HG03095 (cell line): ENCODE data around the gene BAG5.
"Not testable (repeated sequence)": the region's sequence is repeated elsewhere in the genome, so short reads cannot be mapped to it uniquely, and the experiment has no call there.

Experiments
- ATAC-seq: cut with Tn5 transposase; IDR thresholded peaks from one replicate; pipeline ENCODE4 v1.9.1; 2021; ENCODE audit warnings: moderate library complexity; ENCODE audit not compliant: unreplicated experiment

BAG5 gene

DNA sequence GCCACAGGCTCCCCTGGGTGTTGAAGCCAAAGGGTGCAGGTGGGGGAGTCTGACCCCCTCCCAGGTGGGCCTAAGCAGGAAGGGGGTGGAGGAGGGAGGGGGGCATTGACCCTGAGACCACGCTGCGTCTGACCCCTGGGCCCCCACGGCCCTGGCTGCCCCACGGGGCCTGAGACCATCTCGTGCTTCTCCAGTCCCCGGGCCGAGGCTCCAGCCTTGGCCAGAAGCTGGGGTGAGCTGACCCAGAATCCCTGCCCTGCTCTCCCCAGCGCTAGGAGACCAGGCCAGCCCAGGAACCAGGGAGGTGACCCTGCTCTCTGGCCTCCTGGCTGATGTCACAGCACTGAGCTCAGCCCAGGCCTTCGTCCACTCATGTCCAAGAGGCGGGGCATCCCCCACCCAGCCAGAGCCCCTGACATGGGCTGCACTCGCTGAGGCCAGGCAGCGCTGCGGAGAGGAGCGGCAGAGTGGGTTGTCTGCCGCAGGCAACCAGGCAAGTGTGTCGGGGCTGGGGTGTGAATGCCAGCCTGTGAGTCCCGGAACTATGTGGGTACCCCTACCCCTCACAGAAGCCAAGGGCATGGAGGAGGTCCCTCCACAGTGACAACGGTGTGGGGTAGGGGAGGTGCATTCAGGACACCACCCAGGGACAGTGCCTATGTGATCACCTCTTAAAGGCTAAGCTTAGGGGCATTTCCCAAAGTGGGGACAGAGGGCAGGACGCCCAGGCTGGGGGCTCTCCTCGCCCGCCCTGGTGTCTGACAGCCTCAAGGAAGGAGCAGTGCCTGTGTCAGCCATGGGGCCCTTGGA is 27.2 kb downstream of the BAG5 start:
- no peak for ATAC-seq

DNA sequence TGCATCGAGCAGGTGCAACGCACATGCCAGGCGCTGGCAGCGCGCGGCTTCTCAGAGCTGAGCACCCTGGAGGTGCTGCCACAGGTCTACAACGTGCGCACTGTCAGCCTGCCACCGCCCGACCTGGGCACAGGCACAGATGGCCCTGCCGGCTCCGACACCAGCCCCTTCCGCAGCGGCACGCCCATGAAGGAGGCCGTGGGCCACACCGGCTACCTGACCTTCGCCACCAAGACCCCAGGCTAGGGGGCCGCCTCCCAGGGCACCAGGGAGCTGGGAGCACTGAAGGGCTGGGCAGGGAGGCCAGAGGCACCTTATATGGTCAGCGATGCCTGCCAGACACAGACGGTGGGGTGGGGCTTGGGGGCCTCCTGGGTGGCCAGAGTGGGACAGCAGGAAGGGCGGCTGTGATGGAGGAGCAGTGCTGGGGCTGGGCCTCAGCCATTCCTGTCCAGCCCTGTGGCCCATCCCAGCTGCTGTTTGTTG is 27.8 kb downstream of the BAG5 start:
- no peak for ATAC-seq

DNA sequence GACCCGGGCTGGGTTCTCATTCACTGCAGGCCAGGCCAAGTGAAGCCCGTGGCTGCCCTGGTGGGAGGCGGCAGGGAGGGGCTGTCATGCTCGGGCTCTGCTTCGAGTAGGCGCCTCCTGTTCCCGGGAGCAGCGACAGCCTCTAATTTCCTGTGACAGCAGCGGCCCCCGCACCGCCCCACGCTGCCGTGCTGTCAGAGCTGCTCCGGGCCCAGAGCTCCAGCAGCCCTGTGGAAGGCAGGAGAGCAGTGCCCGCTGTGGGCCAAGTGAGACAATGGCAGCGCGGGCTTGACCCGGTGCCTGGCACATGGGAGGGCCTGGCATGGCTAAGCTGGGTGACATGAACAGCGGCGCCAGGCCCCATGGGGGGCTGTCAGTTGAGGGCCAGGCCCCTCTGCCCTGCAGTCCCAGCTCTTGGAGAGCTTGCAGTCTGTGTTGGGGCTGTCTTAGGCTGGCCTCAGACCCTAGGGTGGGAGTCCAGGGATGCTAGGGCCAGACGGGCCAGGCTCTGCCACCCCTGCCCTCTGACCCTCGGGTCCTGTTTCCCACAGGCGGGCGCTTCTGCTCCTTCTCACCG is 28.4 kb downstream of the BAG5 start:
- no peak for ATAC-seq

DNA sequence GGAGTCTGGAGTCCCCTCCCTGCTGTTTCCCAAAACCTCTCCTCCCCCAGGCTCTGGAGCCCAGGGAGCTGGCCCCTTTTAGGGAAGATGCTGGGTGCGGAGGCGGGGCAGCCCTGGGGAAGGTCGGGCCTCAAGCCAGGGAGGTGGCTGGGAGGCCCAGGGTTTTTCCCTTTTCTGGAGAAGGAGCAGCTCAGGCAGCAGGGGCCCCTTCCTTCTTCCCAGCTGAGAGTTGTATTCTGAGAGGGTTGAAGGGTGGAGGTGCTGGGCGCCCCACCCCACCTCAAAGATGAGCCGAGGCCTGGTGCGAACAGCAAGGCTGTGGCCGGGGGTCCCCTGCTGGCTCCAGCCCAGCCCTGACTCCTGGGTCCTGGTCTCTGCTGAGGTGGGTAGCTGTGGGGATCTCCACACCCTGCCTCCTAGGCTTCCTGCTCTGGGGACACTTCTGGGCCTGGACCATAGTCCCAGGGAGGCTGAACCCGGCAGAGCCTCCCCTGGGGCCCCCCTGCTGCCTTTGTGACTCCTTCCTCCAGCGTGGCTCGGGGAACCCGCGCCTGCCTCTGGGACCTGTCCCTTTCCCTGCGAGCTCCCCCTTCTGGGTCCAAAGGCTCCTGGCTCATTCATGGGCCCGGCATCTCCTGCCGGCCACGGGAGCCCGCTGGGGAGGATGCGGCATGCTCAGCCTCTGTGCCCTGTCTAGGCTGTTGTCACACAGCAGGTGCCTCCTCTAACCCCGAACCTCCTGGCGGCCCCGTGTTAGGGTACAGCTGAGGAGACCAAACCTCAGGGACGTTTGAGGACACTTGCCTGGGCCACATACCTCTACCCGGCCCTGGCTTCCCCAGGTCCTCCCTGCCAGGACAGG is 29.1 kb downstream of the BAG5 start:
- no peak for ATAC-seq

DNA sequence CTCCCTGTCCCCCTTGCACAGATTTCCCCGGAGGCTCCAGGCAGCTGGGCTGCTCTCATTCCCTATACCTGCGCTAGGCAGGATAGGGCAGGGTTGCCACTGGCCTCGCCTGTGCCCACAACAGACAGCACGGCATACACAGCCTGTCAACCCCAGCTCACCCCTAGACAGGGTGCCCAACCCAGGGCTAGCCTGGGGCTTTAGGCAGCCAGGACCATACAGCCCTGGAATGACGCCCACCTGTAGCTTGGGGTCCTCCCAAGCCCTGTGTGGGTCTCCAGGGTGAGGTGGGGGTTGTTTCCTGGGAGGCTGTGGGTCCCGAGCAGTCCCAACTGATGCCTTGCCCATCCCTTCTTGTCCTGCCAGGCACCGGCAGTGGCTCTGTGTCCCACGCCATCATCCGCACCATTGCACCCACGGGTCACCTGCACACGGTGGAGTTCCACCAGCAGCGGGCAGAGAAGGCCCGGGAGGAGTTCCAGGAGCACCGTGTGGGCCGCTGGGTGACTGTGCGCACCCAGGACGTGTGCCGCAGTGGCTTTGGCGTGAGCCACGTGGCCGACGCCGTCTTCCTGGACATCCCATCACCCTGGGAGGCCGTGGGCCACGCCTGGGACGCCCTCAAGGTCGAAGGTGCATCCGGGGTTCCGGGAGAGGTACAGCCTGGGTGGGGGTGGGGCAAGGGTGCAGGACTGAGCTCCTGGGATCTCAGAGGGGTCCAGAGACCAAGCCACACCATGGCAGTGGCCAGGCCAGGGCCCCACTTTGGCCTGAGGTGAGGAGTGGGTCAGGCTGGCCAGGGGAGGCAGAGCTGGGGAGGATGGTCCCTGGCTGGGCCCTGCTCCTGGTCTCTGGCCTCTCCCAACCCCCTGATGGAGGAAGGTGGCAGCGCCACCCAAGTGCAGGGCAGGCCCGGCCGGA is 30.0 kb downstream of the BAG5 start:
- ATAC-seq: no peak

DNA sequence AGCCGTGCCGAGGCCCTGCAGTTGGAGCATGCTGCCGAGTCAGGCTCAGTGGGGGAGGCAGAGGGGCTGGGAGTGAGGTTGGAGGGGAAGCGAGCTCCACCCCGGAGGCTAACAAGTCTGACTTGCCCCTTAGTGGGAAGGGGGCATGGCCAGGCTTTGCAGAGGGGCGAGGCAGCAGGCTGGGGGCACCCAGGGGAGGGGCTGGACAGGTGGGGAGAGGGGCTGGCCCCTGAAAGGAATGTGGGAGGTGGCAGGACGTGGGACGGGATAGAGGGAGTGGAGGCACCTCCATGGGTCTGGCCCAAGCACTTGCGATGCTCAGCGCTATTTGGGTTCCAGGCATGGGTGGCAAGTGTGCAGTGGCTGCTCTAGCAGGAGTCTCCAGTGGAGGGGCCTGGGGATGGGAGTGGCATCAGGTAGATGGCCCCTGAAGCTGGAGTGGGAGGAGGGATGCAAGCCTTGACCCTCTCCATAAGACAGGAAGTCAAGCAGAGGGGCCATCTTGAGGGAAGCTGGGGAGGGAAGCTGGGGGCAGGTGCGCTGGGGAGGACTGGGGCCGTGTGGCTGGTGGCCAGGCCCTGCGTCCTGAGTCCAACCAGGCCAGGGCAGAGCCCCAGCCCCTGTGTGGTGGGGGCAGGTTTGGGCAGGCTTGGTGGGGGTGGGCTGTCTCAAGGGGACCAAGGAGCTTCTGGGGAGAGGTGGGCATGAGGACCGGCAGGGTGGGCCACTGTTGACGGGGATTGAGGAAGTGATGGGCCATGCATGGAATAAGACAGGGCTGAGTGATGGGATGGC is 30.8 kb downstream of the BAG5 start:
- no peak for ATAC-seq

DNA sequence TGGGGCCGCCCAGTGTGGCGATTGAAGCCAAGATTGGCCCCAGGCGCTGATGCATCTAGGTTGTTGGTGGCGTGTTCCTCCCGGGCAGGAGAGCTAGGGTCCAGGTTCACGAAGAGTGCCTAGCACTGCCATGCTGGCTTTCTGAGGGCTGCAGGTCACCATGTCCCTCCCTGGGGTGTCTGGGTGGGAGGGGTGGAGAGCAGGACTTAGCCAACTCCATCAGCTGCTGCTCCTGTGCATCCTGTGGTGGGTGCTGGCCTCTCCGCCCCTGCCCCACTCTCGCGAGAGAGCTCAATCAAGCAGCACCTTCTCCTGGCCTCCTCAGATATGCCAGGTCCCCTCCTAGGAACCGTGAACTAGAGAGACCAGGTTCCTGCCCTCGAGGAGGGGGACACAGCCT is 31.6 kb downstream of the BAG5 start:
- ATAC-seq: no peak

DNA sequence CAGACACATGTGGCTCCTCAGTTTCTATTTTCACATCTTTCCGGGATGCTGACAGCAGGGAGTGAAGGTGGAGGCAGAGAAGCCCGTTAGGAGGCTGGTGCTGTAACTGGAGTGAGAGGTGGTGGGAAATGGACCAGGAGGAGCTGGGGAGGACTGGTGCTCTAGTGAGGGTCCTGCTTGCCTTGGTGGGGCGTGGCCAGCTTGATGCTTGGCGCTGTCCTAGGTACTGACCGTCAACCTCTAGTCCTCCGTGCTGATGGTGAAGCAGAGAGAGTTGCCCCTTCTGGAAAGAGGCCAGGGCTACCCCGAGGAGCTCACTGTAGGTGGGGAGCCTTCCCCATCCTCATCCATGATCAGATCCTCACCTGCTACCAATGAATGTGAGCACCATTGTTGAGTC is 32.1 kb downstream of the BAG5 start:
- no peak for ATAC-seq

DNA sequence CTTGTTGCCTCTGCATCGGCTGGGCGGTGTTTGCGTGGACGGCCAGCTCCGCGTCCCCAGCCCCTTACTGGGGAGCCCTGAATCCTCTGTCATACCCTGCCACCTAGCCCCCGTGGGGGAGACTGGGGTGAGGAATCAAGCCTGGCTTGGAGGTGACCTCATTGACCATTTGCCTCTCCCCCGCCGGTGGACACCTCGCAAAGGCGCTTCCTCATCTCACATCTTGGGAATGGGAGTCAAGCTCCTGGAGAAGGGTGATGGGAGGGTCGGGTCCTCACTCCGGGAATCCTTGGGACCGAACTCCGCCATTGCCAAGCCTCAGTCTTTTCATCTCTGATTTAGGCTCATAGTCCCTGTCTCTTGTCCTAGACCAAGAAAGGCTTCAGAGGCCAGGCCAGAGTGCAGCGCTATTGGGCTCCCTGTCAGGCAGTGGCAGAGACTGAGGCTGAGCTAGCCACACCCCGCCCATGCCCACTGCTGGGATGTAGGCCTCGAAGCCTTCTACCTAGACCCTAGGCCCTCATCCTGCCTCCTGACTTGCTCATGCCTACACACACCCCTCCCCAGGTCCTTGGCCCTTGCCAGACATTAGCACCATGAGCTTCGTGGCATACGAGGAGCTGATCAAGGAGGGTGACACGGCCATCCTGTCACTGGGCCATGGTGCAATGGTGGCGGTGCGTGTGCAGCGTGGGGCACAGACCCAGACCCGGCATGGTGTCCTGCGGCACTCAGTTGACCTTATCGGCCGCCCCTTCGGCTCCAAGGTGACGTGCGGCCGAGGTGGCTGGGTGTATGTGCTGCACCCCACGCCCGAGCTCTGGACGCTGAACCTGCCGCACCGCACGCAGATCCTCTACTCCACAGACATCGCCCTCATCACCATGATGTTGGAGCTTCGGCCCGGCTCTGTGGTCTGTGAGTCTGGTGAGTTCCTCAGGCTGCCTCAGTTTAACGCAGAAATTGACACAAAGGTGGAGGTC is 32.8 kb downstream of the BAG5 start:
- ATAC-seq: no peak

DNA sequence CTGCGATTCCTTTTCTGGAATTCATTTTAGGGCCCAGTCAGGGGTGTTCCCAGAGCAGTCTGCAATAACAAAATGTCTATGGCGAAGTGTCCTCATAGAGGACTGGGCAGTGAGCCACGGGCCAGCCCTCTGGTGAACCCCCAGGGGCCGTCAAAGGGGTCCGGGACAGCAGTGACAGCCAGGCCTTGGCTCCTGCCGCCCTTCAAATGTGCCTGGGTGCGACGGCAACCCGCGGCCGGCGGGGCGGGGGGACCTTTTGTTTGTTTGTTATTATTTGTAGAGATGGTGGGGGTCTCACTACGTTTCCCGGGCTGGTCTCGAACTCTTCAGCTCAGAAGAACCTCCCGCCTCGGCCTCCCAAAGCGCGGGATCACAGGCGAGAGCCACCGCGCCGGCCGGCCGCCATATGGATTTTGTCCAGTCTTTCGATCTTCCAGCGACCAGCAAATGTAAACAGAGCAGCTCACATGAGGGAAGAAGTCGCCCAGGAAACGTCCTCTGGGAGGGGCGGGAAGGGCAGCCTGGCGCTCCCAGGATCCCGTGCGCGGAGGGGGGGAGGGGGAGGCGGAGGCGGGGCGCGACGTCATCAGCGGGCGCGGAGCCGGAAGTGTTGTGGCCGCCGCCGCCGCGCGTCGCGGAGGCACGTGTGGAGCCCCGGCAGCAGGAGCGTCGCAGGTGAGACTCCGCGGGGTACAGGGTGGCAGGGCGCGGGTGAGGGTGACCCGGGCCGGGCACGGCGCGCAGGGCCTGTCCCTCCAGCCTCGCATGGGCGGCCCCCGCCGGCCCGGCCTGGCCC is 33.7 kb downstream of the BAG5 start, which contains the start of gene TRMT61A:
Gene TRMT61A (plus strand): TSS at position 610 of the 796 bp plus-strand sequence. CDS start 783 bp downstream, outside the sequence.
- no peak for ATAC-seq

DNA sequence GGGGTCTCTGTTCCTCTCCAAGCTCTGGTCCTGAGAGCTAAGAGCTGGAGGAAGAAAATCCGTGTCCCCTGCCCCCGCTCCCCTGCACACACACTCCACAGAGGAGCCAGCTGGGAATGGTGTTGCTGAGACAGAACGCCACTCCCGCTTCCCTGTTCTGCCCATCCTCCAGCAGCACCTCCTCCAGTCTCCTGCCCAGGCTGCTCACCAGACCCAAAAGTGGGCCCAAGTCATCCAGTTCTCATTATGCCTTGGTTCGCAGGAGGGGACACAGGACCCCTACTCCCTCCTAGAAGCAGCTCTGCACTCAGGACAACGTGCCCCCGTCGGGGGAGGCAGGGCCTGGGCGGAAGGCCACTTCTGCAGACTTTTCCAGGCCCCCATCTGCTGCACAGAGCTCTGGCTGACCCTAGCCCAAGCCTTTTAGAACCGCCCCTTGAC is 34.3 kb downstream of the BAG5 start:
- ATAC-seq: no peak

DNA sequence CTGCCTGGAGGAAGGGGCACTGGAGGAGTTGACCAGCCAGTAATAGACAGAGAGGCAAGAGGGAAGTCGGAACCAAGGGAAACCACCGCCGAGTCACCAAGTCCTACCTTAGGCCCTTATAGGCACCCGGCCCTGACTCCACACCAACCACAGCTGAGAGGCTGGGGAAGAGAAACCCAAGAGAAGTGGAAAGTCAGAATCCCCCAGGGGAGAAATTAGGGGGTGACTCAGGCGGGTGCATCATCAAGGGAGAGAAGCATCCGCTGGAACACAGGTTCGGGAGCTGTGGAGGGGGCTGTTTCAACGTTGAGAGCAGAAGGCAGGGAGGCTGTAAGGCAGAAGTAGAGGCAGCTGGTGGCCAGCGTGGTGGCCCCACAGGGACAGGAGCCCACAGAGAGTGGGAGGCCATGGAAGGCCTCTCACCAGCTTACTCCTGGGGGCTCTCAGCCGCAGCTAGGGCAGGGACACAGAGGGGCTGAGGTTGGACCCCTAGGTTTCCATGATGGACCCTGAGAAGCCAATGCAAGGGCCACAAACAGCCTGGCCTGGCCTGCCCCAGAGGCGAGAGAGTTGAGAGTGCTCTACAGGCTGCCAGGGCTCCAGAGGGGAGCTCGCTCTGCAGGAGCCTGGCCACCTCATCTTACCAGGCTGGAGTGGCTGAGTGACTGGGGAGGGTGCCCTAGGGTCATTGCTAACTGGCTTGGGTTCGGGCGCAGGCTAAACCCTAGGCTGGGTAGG is 34.9 kb downstream of the BAG5 start:
- ATAC-seq: peak; percentile 62

DNA sequence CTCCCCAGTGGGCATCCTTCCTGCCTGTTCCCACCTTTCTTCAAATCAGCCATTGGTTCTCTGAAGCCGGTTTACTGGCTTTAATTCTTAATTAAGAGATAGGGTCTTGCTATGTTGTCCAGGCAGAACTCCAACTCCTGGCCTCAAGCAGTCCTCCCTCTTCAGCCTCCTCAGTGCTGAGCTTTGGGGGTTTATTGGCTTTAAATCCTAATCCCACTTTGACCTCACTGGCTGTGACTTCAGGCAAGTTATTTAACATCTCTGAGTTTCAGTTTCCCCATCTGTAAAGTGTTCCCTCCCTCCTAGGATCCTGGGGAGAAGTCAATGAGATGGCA is 35.6 kb downstream of the BAG5 start:
- no peak for ATAC-seq

DNA sequence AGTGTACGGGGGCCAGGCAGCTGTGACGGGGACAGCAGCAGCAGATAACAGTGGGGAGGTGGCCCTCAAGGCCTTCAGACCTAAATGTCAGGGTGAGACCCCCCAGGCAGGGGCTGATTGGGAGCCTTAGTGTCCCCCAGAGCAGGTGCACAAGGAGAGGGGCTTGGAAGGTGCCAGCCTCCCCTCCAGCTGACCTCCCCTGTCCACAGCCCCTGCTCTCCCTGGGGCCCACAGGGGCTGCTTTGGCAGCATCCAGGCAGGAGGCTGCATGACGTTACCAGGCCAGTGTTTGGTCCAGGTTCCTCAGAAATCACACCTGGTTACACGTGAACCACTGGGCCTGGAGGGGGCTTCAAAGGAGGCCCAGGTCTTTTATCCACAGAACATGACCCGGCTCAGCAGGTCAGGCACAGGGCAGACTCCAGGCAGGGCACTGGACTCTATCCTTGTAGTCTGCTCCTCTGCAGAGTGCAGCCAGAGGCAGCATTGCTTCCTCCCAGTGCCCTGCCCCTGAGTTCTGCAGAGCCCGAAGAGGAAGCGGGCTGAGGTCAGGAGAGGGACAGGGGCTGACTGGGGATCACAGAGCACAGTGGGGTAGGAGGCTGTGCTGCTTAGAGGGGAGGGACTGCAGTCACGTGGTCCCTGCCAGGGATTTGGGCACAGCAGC is 36.1 kb downstream of the BAG5 start:
- ATAC-seq: no peak

DNA sequence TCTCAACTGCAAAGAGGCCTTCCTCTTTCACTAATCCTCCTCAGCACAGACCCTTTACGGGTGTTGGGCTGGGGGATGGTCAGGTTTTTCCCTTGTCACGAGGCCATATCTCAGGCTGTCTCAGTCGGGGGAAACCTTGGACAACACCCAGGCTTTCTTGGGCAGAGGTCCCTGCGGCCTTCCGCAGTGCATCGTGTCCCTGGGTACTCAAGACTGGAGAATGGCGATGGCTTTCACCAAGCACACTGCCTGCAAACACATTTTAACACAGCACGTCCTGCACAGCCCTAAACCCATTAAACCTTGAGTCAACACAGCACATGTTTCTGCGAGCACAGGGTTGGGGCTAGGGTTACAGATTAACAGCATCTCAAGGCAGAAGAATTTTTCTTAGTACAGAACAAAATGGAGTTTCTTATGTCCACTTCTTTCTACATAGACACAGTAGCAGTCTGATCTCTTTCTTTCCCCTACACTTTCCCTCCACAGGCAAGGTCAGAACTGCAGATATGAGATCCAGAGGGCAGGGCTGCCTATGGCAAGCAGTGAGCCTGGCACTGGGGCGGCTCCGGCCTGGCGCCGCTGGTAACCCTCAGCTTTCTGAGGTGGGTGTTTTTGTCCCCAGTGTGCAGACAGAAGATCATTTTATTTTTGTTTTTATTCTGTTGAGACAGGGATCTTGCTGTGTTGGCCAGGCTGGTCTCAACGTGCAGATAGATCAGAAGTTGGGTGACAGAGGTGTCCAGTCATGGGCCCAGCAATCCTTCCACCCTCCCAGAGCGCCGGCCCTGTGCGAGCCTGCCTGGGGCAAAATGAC is 36.8 kb downstream of the BAG5 start:
- ATAC-seq: not testable (repeated sequence)
